Measurements from ENCODE around the gene POP4. TPM values are rescaled to one million over a fixed set of nuclear protein-coding genes. Genes with fewer than 3 reads are reported as not detected.
A peak's percentile ranks its signal among the peaks of the same experiment; 100 is the strongest.

POP4 gene
- total and polyA plus RNA-seq, 10 of the 15 experiments (the other 5 are each of a cell fraction or from before 2014, with no cell fraction given): 52.1 to 231 (median 118) TPM

- TF ChIP-seq CTCF (IDR thresholded peaks at IDR 0.05 in 2 of 3, conservative IDR thresholded peaks at IDR 0.05 in 1 of 3; ENCODE audit: control insufficient read depth in 2 of 3, extremely low read depth in 1 of 3, insufficient read depth in 1 of 3, low read depth in 3 of 3, low read length in 3 of 3) (peak in 1 of 3 experiments; percentile 34; a peak in 2 of 6 replicates), RAD21 (IDR thresholded peaks at IDR 0.05; ENCODE audit: insufficient read depth, low read depth, low read length) (peak; percentile 53; the same call in 1 of the 2 replicates), HSF1 (IDR thresholded peaks at IDR 0.05; ENCODE audit: low read depth, low read length) (no peak)
- H3K9ac ChIP-seq (ENCODE audit: control insufficient read depth, insufficient read depth, low read length): no peak overlapping the region
- no peaks in the 10 kb centered on the region for H3K36me3 ChIP-seq (ENCODE audit: control insufficient read depth in 2 of 2, insufficient read depth in 2 of 2, low read length in 1 of 2)
- no peaks in the 10 kb centered on the region for H4K20me1 ChIP-seq (ENCODE audit: control insufficient read depth, insufficient read depth)
- DNase-seq (ENCODE audit: low read depth, low spot score) (no peak), FAIRE-seq (no peak), ATAC-seq (no peak)
- ChIA-PET RAD21 (ENCODE audit: unreplicated experiment) (no interaction called here), POLR2A (no interaction called here), CTCF (interaction anchor here (2.2 kb wide), 1 partner anchor 326 kb away, joined by 5 read pairs; no protein-coding TSS in a partner anchor), SMC1A (ENCODE audit: uncharacterized antibody, unreplicated experiment) (interaction anchor here (1.1 kb wide), 1 partner anchor 20 kb away, joined by 3 read pairs; no protein-coding TSS in a partner anchor)
- H3K4me1 ChIP-seq (ENCODE audit: control insufficient read depth, insufficient read depth, low read length): peaks cover 6% of the 10 kb centered on the region
- BruUV-seq (replicated peaks): no TSS peak
- in situ Hi-C loops (cut with MboI): no loop called here
- H3K27ac ChIP-seq (ENCODE audit: control insufficient read depth, insufficient read depth): no peak overlapping the region
- no peak overlapping the region for H2AFZ ChIP-seq (ENCODE audit: control insufficient read depth, low read depth, low read length)
- H3K79me2 ChIP-seq (ENCODE audit: control insufficient read depth, insufficient read depth, low read length): no peaks in the 10 kb centered on the region
- no peaks in the 10 kb centered on the region; a peak in 2 of 4 replicates for H3K27me3 ChIP-seq (replicated peaks in 1 of 2; ENCODE audit: control insufficient read depth in 2 of 2, insufficient read depth in 2 of 2, low read length in 1 of 2)
- H3K4me3 ChIP-seq: no peak overlapping the region
- H3K9me3 ChIP-seq (replicated peaks; ENCODE audit: control insufficient read depth, insufficient read depth, low read length): peaks cover 2% of the 10 kb centered on the region; the same call in 1 of the 3 replicates
- intact Hi-C loops (cut with micrococcal nuclease; ENCODE audit: unreplicated experiment): loop anchor here (10.0 kb wide), 1 partner anchor 115 kb away; no protein-coding TSS in a partner anchor
- no peak overlapping the region for H3K4me2 ChIP-seq (ENCODE audit: control insufficient read depth, insufficient read depth)
- WGBS (ENCODE audit: insufficient coverage, insufficient replicate concordance, low lambda C conversion rate, missing lambda C conversion rate): 15% methylated on average over 5 of the region's 5 CpGs
Observed at GRCh38 chr19:29590278-29590677, 15.8 kb upstream of the POP4 start.
